Activated naive CD4-positive, alpha-beta T cell treated with anti-CD3 and anti-CD28 coated beads for 36 hours (primary cell): ENCODE results near the gene ACAD9. TPM values are rescaled to one million over a fixed set of nuclear protein-coding genes. Genes with fewer than 3 reads are reported as not detected.
A peak's percentile ranks its signal among the peaks of the same experiment; 100 is the strongest.
"Not testable (repeated sequence)": the region's sequence is repeated elsewhere in the genome, so short reads cannot be mapped to it uniquely, and the experiment has no call there.

ENCODE experiments used
- CTCF ChIA-PET: fragments of 350-600 bp; sonication (Branson Sonifier 250); formaldehyde crosslinking; loops from one replicate; lab custom pipeline; 2021; ENCODE audit warnings: antibody characterized with exemption; lab: Charles Lee
- DNase-seq: peaks from one replicate; pipeline ENCODE4 v3.0.0-alpha.2; 2020
- H3K27ac Mint-ChIP-seq: one replicate; pipeline ENCODE4 v1.8.0; 2021; ENCODE audit warnings: mild to moderate bottlenecking, mixed read lengths
- H3K27me3 Mint-ChIP-seq: one replicate; pipeline ENCODE4 v1.8.0; 2021; ENCODE audit warnings: low read depth, mixed read lengths
- H3K36me3 Mint-ChIP-seq: one replicate; pipeline ENCODE4 v1.8.0; 2021; ENCODE audit warnings: low read depth, mixed read lengths
- H3K4me1 Mint-ChIP-seq: one replicate; pipeline ENCODE4 v1.8.0; 2021; ENCODE audit warnings: low read depth, mixed read lengths
- H3K4me3 Mint-ChIP-seq: one replicate; pipeline ENCODE4 v1.8.0; 2021; ENCODE audit warnings: mild to moderate bottlenecking, moderate library complexity, mixed read lengths
- H3K9me3 Mint-ChIP-seq: one replicate; pipeline ENCODE4 v1.8.0; 2021; ENCODE audit warnings: mixed read lengths
- intact Hi-C: fragments of 100-400 bp; cut with micrococcal nuclease; formaldehyde crosslinking; loops from one replicate; pipeline ENCODE4 v1.15.1; 2023
- total RNA-seq, 2 experiments: library from RNA; stranded (reverse); gene quantifications; one replicate each; pipeline ENCODE4 v1.2.3, GENCODE V29; 2021

ACAD9 gene
- total RNA-seq, 2 experiments from 2014 or later, result 37.0 to 40.6 TPM

GRCh38 chr3:128878556-128879124 lies 780 bp upstream of the ACAD9 start:
- H3K4me3 Mint-ChIP-seq, result peak overlapping the region; percentile 84
- H3K4me1 Mint-ChIP-seq, result peaks cover 60% of the 10 kb centered on the region
- CTCF ChIA-PET, result interaction anchor here (1.1 to 4.6 kb wide), 11 partner anchors 11 to 261 kb away, joined by 3 to 25 read pairs (median 4); no protein-coding TSS in a partner anchor
- no peaks in the 10 kb centered on the region for H3K9me3 Mint-ChIP-seq
- DNase-seq, result peak; percentile 46
- intact Hi-C loops, result loop anchor here (1.0 to 5.0 kb wide), 12 partner anchors 45 to 562 kb away; partner anchors contain the start of genes EFCC1, IFT122, RAB7A and RPN1
- peaks cover 21% of the 10 kb centered on the region for H3K36me3 Mint-ChIP-seq
- peak overlapping the region; percentile 90 for H3K27ac Mint-ChIP-seq
- H3K27me3 Mint-ChIP-seq, result no peaks in the 10 kb centered on the region

GRCh38 chr3:128879991-128880390 lies 571 bp downstream of the ACAD9 start:
- Mint-ChIP-seq H3K9me3 (no peaks in the 10 kb centered on the region), H3K4me1 (peaks cover 68% of the 10 kb centered on the region), H3K27me3 (no peaks in the 10 kb centered on the region), H3K36me3 (peaks cover 30% of the 10 kb centered on the region), H3K4me3 (peak overlapping the region; percentile 84), H3K27ac (peak overlapping the region; percentile 90)
- intact Hi-C loops, result loop anchor here (1.0 to 5.0 kb wide), 12 partner anchors 43 to 560 kb away; partner anchors contain the start of genes EFCC1, IFT122, RAB7A and RPN1
- CTCF ChIA-PET, result interaction anchor here (0.7 to 2.7 kb wide), 7 partner anchors 12 to 262 kb away, joined by 3 to 18 read pairs (median 5); no protein-coding TSS in a partner anchor
- DNase-seq, result no peak

GRCh38 chr3:128880455-128880854 lies 1.0 kb downstream of the ACAD9 start:
- DNase-seq, H3K27me3 Mint-ChIP-seq, H3K9me3 Mint-ChIP-seq, intact Hi-C loops: not testable (repeated sequence)
- Mint-ChIP-seq H3K36me3 (peaks cover 31% of the 10 kb centered on the region), H3K27ac (peak overlapping the region; percentile 90), H3K4me3 (peak overlapping the region; percentile 84), H3K4me1 (peaks cover 66% of the 10 kb centered on the region)
- CTCF ChIA-PET, result interaction anchor here (0.8 to 2.9 kb wide), 3 partner anchors 43 to 199 kb away, joined by 3 to 10 read pairs (median 4); no protein-coding TSS in a partner anchor

- intact Hi-C loops, result no loop called here
- Mint-ChIP-seq H3K36me3 (peaks cover 31% of the 10 kb centered on the region), H3K27ac (peak overlapping the region; percentile 16), H3K4me1 (peaks cover 60% of the 10 kb centered on the region), H3K27me3 (no peaks in the 10 kb centered on the region), H3K4me3 (no peak overlapping the region), H3K9me3 (no peaks in the 10 kb centered on the region)
- DNase-seq, result no peak
- CTCF ChIA-PET, result interaction anchor here (1.2 to 2.9 kb wide), 2 partner anchors 13 to 201 kb away, joined by 3 to 10 read pairs; no protein-coding TSS in a partner anchor
These were observed 2.2 kb downstream of the ACAD9 start for GRCh38 chr3:128881576-128881975.

- intact Hi-C loops, result no loop called here
These were observed 3.3 kb downstream of the ACAD9 start for GRCh38 chr3:128882719-128883118.

GRCh38 chr3:128884992-128885391 lies 5.6 kb downstream of the ACAD9 start:
- no peak overlapping the region for H3K27ac Mint-ChIP-seq
- DNase-seq, result no peak
- H3K9me3 Mint-ChIP-seq, result no peaks in the 10 kb centered on the region
- H3K4me3 Mint-ChIP-seq, result no peak overlapping the region
- intact Hi-C loops, result no loop called here
- no peaks in the 10 kb centered on the region for H3K27me3 Mint-ChIP-seq
- CTCF ChIA-PET, result interaction anchor here (0.9 to 1.4 kb wide), 3 partner anchors 10 to 264 kb away, joined by 3 to 5 read pairs (median 3); no protein-coding TSS in a partner anchor
- H3K36me3 Mint-ChIP-seq, result peaks cover 30% of the 10 kb centered on the region
- peaks cover 42% of the 10 kb centered on the region for H3K4me1 Mint-ChIP-seq

More at GRCh38 chr3:128882719-128883118, 3.3 kb downstream of the ACAD9 start:
- Mint-ChIP-seq H3K4me3 (no peak overlapping the region), H3K9me3 (no peaks in the 10 kb centered on the region), H3K27me3 (no peaks in the 10 kb centered on the region), H3K27ac (peak overlapping the region; percentile 36), H3K36me3 (peaks cover 29% of the 10 kb centered on the region), H3K4me1 (peaks cover 50% of the 10 kb centered on the region)
- CTCF ChIA-PET, result interaction anchor here (0.7 to 2.9 kb wide), 3 partner anchors 37 to 202 kb away, joined by 3 to 10 read pairs (median 4); no protein-coding TSS in a partner anchor
- no peak for DNase-seq

GRCh38 chr3:128889139-128889894 lies 9.9 kb downstream of the ACAD9 start:
- Mint-ChIP-seq H3K9me3 (no peaks in the 10 kb centered on the region), H3K4me1 (peaks cover 7% of the 10 kb centered on the region), H3K36me3 (peaks cover 20% of the 10 kb centered on the region), H3K4me3 (no peak overlapping the region), H3K27me3 (no peaks in the 10 kb centered on the region), H3K27ac (no peak overlapping the region)
- no peak for DNase-seq
- intact Hi-C loops, result no loop called here
- CTCF ChIA-PET, result interaction anchor here (0.6 to 2.4 kb wide), 2 partner anchors 14 to 127 kb away, joined by 3 to 10 read pairs; no protein-coding TSS in a partner anchor

- Mint-ChIP-seq H3K36me3 (peaks cover 32% of the 10 kb centered on the region), H3K9me3 (no peaks in the 10 kb centered on the region), H3K27ac (peak overlapping the region; percentile 33), H3K4me1 (peaks cover 2% of the 10 kb centered on the region), H3K27me3 (no peaks in the 10 kb centered on the region), H3K4me3 (no peak overlapping the region)
- no peak for DNase-seq
- CTCF ChIA-PET, result no interaction called here
- intact Hi-C loops, result no loop called here
These were observed 16.6 kb downstream of the ACAD9 start for GRCh38 chr3:128895843-128896697.

- peaks cover 34% of the 10 kb centered on the region for H3K36me3 Mint-ChIP-seq
- CTCF ChIA-PET, result interaction anchor here (0.6 kb wide), 1 partner anchor 223 kb away, joined by 3 read pairs; no protein-coding TSS in a partner anchor
- no peak overlapping the region for H3K4me3 Mint-ChIP-seq
These were observed 23.0 kb downstream of the ACAD9 start for GRCh38 chr3:128902426-128902825.

GRCh38 chr3:128903501-128903900 lies 24.1 kb downstream of the ACAD9 start:
- no peak for DNase-seq
- Mint-ChIP-seq H3K9me3 (no peaks in the 10 kb centered on the region), H3K36me3 (peaks cover 31% of the 10 kb centered on the region), H3K4me1 (no peaks in the 10 kb centered on the region), H3K4me3 (no peak overlapping the region), H3K27ac (no peak overlapping the region), H3K27me3 (no peaks in the 10 kb centered on the region)
- intact Hi-C loops, result no loop called here
- CTCF ChIA-PET, result no interaction called here

More at GRCh38 chr3:128902426-128902825, 23.0 kb downstream of the ACAD9 start:
- no peak for DNase-seq
- Mint-ChIP-seq H3K4me1 (no peaks in the 10 kb centered on the region), H3K27ac (no peak overlapping the region), H3K9me3 (no peaks in the 10 kb centered on the region), H3K27me3 (no peaks in the 10 kb centered on the region)
- intact Hi-C loops, result no loop called here

- Mint-ChIP-seq H3K27ac (no peak overlapping the region), H3K4me3 (no peak overlapping the region), H3K27me3 (no peaks in the 10 kb centered on the region), H3K9me3 (no peaks in the 10 kb centered on the region), H3K36me3 (peaks cover 24% of the 10 kb centered on the region), H3K4me1 (no peaks in the 10 kb centered on the region)
- intact Hi-C loops, result no loop called here
- DNase-seq, result no peak
- CTCF ChIA-PET, result no interaction called here
These were observed 26.8 kb downstream of the ACAD9 start for GRCh38 chr3:128906031-128906803.
